Thyroid gland (tissue), 4 donors: ENCODE results near the gene TEAD2.

Experiments used
- CTCF ChIP-seq, 6 experiments: fragments of 200-600 bp in 3 of 6; fragments of 450-650 bp in 3 of 6; sonication (generic) in 3 of 6; IDR thresholded peaks; one replicate each; pipeline ENCODE4 v1.5.1; 2016 to 2019; ENCODE audit warnings: antibody characterized with exemption in 6 of 6, mild to moderate bottlenecking in 2 of 6, inconsistent platforms in 1 of 6, moderate library complexity in 1 of 6
- POLR2A ChIP-seq, 2 donors: fragments of 450-650 bp; IDR thresholded peaks; one replicate each; pipeline ENCODE4 v1.6.1; 2017; ENCODE audit warnings: antibody characterized with exemption in 2 of 2, mild to moderate bottlenecking in 2 of 2, moderate library complexity in 1 of 2

GRCh38 chr19:49395581-49396407 lies 33.6 kb upstream of the TEAD2 start:
- TF ChIP-seq CTCF (IDR thresholded peaks at IDR 0.05) = no peak
- no peak for TF ChIP-seq POLR2A (IDR thresholded peaks at IDR 0.05)
